ENCODE results near the gene FBXO24. TPM values are rescaled to one million over a fixed set of nuclear protein-coding genes. Genes with fewer than 3 reads are reported as not detected.
A peak's percentile ranks its signal among the peaks of the same experiment; 100 is the strongest.
"Not testable (repeated sequence)": the region's sequence is repeated elsewhere in the genome, so short reads cannot be mapped to it uniquely, and the experiment has no call there.

FBXO24 gene
- under 1 TPM; 0.45 to 0.94 (median 0.88) TPM for total RNA-seq
- 0.34 TPM for total RNA-seq (2013)

GRCh38 chr7:100586266-100587025 lies at the start of gene FBXO24:
FBXO24 (plus strand) TSS chr7:100586328; CDS start chr7:100586626, 298 bp downstream.
- TF ChIP-seq, protein P1, sequence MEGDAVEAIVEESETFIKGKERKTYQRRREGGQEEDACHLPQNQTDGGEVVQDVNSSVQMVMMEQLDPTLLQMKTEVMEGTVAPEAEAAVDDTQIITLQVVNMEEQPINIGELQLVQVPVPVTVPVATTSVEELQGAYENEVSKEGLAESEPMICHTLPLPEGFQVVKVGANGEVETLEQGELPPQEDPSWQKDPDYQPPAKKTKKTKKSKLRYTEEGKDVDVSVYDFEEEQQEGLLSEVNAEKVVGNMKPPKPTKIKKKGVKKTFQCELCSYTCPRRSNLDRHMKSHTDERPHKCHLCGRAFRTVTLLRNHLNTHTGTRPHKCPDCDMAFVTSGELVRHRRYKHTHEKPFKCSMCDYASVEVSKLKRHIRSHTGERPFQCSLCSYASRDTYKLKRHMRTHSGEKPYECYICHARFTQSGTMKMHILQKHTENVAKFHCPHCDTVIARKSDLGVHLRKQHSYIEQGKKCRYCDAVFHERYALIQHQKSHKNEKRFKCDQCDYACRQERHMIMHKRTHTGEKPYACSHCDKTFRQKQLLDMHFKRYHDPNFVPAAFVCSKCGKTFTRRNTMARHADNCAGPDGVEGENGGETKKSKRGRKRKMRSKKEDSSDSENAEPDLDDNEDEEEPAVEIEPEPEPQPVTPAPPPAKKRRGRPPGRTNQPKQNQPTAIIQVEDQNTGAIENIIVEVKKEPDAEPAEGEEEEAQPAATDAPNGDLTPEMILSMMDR (IDR thresholded peaks at IDR 0.05): no peak
- Histone ChIP-seq H3K4me3 (ENCODE audit: low read length) (peak within 1 kb of the TSS; percentile 97), H3K27ac (ENCODE audit: low read length) (peak within 1 kb of the TSS; percentile 92), H3K9me3 (ENCODE audit: control insufficient read depth, insufficient read depth, low read length) (no peaks in the 10 kb centered on the region), H3K36me3 (ENCODE audit: control insufficient read depth, insufficient read depth, low read length) (peaks cover 12% of the 10 kb centered on the region), H3K27me3 (ENCODE audit: control insufficient read depth, insufficient read depth, low read length) (peaks cover 3% of the 10 kb centered on the region), H3K4me1 (ENCODE audit: control insufficient read depth, insufficient read depth, low read length) (peaks cover 45% of the 10 kb centered on the region)
- no peaks in the 10 kb centered on the region for H3K9me3 Mint-ChIP-seq
- H3K27me3 Mint-ChIP-seq (ENCODE audit: low read depth in 2 of 2): peaks cover 7 to 14% of the 10 kb centered on the region in 2 donors
- H3K27ac Mint-ChIP-seq: peak within 1 kb of the TSS; percentile 89 to 92
- intact Hi-C loops (cut with micrococcal nuclease): loop anchor here (1.0 to 5.0 kb wide), 4 partner anchors 18 to 88 kb away; partner anchors contain the start of gene MOSPD3
- H3K36me3 Mint-ChIP-seq: no peaks in the 10 kb centered on the region
- peak; percentile 99 to 100 for DNase-seq
- peak; percentile 78 to 94 (median 84) for ATAC-seq
- WGBS (ENCODE audit: insufficient coverage): under 1% methylated on average over 53 of the region's 53 CpGs
- H3K4me1 Mint-ChIP-seq: peaks cover 19 to 34% of the 10 kb centered on the region in 2 donors
- H3K4me3 Mint-ChIP-seq: peak within 1 kb of the TSS; percentile 97

DNA sequence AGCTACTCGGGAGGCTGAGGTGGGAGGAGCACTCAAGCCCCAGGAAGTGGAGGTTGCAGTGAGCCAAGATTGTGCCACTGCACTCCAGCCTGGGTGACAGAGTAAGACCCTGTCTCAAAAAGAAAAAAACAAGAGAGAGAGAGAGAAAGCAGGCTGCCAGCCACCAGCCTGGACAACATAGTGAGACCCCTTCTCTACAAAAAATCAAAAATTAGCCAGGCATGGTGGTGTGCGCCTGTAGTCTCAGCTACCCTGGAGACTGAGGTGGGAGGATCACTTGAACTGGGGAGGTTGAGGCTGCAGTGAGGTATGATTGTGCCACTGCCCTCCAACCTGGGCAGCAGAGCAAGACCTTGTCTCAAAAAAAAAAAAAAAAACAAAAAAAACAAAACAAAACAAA lies 49.4 kb upstream of the FBXO24 start:
- H3K4me1 Mint-ChIP-seq: peaks cover 28 to 33% of the 10 kb centered on the region in 2 donors
- H3K27me3 Mint-ChIP-seq (ENCODE audit: low read depth in 2 of 2); DNase-seq; ATAC-seq; H3K27me3 ChIP-seq (ENCODE audit: control insufficient read depth, insufficient read depth, low read length); H3K36me3 ChIP-seq (ENCODE audit: control insufficient read depth, insufficient read depth, low read length); H3K36me3 Mint-ChIP-seq; H3K4me3 ChIP-seq (ENCODE audit: low read length); H3K9me3 ChIP-seq (ENCODE audit: control insufficient read depth, insufficient read depth, low read length); H3K9me3 Mint-ChIP-seq; H3K4me3 Mint-ChIP-seq; H3K27ac Mint-ChIP-seq; intact Hi-C loops (cut with micrococcal nuclease); H3K27ac ChIP-seq (ENCODE audit: low read length): not testable (repeated sequence)
- WGBS (ENCODE audit: insufficient coverage): 72% methylated on average over 1 of the region's 2 CpGs
- H3K4me1 ChIP-seq (ENCODE audit: control insufficient read depth, insufficient read depth, low read length): peaks cover 22% of the 10 kb centered on the region

GRCh38 chr7:100538348-100538653 lies 47.8 kb upstream of the FBXO24 start:
- H3K4me3 ChIP-seq (ENCODE audit: low read length): peak overlapping the region; percentile 10

More at GRCh38 chr7:100538348-100538653, 47.8 kb upstream of the FBXO24 start:
- Mint-ChIP-seq H3K27me3 (ENCODE audit: low read depth in 2 of 2) (no peaks in the 10 kb centered on the region), H3K27ac (peak overlapping the region; percentile 79 to 90), H3K9me3 (no peaks in the 10 kb centered on the region), H3K4me1 (peaks cover 41 to 47% of the 10 kb centered on the region in 2 donors), H3K36me3 (no peaks in the 10 kb centered on the region), H3K4me3 (peak overlapping the region; percentile 99)
- DNase-seq (no peak), ATAC-seq (no peak)
- H3K36me3 ChIP-seq (ENCODE audit: control insufficient read depth, insufficient read depth, low read length): no peaks in the 10 kb centered on the region
- WGBS (ENCODE audit: insufficient coverage): 12% methylated on average over 8 of the region's 8 CpGs
- intact Hi-C loops (cut with micrococcal nuclease): no loop called here
- H3K27ac ChIP-seq (ENCODE audit: low read length): peak overlapping the region; percentile 20
- no peaks in the 10 kb centered on the region for H3K27me3 ChIP-seq (ENCODE audit: control insufficient read depth, insufficient read depth, low read length)
- peaks cover 35% of the 10 kb centered on the region for H3K4me1 ChIP-seq (ENCODE audit: control insufficient read depth, insufficient read depth, low read length)
- no peaks in the 10 kb centered on the region for H3K9me3 ChIP-seq (ENCODE audit: control insufficient read depth, insufficient read depth, low read length)
- TF ChIP-seq, protein P1 (IDR thresholded peaks at IDR 0.05): no peak

Measured in natural killer cell (primary cell).